Inferior parietal cortex (tissue), 1 donor: ENCODE measurements around the gene HOXC10.

Source experiments
- DNase-seq: peaks from one replicate; pipeline ENCODE4 v3.0.0-alpha.2; 2016; ENCODE audit errors: extremely low spot score

HOXC10 gene

GRCh38 chr12:54003625-54004024 lies 18.7 kb downstream of the HOXC10 start:
- no peak for DNase-seq

DNA sequence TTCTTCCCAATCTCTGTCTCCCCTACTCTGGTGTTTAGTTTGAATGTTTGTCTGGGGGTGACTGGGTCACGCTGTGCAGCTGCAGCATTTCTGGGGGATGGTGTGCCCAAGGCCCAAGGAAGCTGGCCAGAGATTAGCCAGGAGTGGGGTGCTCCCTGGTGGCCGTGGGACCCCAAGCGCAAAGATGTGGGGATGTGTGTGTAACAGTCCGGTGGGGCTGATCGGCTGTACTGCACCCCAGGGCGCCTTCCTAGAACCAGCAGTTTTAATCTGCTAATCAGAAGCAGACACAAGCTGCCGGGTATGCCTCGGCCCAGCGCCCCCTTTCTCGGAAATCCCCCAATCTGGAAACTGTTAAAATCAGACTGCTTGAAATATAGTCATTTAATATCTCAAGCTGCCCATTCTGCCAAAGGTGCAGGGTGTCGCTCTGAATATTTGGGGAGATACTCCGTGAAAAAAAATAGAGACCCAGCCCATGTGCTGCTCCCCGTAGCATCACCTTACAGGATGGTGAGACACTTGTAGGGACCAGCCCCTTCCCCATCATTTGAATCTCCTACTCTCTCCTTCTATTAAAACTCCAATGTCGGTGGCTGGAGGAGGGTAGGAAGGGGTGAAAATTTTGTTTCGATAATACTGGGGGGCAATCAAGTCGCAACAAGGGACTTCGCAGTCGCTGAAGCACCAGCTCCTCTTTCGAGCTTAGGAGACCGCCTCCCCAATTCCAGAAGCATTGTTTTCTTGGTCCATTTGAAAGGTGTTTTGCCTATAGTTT lies 19.3 kb downstream of the HOXC10 start:
- no peak for DNase-seq

GRCh38 chr12:54004841-54005530 lies 20.0 kb downstream of the HOXC10 start:
- no peak for DNase-seq

GRCh38 chr12:54005531-54005852 lies 20.5 kb downstream of the HOXC10 start:
- no peak for DNase-seq

GRCh38 chr12:54005853-54006558 lies 21.1 kb downstream of the HOXC10 start:
- peak; percentile 86 for DNase-seq

- no peak for DNase-seq
Observed at GRCh38 chr12:54006559-54007220, 21.7 kb downstream of the HOXC10 start.

- no peak for DNase-seq
Observed at GRCh38 chr12:54007538-54008259, 22.8 kb downstream of the HOXC10 start.

DNA sequence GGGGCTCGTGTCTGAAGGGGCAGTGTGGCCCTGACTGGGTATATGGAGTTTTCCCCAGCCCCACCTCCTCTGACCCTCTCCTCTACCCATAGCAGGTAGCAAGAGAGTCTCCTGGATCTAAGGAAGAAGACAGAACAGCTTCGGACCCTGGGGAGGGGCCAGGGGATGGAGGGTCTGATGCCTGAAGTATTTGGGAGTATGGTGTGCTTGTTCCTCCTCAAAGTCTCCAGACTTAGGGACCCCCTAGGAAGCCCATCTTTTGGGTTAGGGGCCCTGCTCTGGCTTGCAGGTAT lies 23.3 kb downstream of the HOXC10 start:
- DNase-seq: no peak

DNA sequence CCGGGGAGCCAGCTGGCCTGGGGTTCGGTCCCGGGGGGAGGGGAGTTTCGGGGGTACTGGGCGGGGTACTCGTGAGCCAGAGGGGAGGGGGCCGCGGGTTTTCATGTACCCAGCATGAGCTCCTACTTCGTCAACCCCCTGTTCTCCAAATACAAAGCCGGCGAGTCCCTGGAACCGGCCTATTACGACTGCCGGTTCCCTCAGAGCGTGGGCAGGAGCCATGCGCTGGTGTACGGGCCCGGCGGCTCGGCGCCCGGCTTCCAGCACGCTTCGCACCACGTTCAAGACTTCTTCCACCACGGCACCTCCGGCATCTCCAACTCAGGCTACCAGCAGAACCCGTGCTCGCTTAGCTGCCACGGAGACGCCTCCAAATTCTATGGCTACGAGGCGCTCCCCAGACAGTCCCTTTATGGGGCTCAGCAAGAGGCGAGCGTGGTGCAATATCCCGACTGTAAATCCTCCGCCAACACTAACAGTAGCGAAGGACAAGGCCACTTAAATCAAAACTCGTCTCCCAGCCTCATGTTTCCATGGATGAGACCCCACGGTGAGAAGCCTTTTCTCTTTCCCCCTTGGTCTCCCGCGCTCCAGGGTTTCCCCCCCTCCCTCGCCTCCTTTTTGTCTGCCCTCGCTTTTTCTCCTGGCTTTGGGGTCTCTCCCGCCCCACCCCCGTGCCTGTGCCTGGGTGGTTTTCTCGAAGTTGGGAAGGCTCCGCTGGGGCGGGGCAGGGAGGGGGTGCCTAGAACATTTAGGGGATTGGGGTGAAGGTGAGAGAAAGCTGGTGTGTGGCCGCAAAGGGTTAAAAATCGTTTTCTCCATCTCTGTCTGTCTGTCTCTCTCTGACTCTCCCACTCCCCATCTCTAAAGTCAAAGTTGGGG lies 24.5 kb downstream of the HOXC10 start:
- DNase-seq: no peak

- no peak for DNase-seq
Observed at GRCh38 chr12:54010053-54010971, 25.4 kb downstream of the HOXC10 start.

GRCh38 chr12:54010972-54011664 lies 26.2 kb downstream of the HOXC10 start:
- DNase-seq: no peak

DNA sequence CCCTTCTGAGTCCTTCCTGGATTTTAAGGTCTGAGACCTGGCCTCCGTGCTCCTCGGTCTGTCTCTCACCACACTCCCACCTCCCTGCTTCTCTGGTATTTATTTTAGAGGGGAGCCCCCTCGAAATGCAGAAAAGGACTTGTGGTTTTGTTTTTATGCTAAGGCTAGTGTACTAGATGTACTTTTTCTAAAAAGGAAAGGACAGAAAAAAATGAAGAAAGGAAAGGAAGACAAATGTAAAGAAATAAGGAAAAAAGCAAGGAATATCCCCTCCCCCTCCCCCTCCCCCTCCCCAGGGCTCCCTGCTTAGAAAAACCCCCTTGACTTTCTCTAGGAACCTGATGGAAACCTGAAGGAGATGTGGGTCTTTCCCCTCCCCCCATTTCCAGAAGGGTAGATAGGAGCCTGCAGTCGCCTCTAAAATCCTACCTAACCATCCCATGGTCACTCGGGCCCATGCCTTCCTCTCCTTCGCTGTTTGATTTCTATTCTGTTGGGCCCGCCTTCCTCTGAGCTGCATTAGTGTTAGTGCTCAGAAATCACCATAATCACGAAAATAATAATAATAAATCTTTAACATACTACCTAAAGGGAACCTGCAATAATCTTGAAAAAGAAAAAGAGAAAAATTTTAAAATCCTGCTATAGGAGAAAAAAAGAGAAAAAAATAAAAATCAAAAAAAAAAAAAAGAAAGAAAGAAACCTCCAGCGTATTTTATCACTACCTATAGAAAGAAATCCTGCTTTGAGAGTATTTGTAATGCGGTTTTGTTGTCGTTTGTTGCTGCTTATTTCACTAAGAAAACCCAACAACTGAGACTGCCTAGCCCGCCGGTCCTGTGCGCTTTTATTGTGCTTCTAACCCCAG lies 27.0 kb downstream of the HOXC10 start:
- no peak for DNase-seq

DNA sequence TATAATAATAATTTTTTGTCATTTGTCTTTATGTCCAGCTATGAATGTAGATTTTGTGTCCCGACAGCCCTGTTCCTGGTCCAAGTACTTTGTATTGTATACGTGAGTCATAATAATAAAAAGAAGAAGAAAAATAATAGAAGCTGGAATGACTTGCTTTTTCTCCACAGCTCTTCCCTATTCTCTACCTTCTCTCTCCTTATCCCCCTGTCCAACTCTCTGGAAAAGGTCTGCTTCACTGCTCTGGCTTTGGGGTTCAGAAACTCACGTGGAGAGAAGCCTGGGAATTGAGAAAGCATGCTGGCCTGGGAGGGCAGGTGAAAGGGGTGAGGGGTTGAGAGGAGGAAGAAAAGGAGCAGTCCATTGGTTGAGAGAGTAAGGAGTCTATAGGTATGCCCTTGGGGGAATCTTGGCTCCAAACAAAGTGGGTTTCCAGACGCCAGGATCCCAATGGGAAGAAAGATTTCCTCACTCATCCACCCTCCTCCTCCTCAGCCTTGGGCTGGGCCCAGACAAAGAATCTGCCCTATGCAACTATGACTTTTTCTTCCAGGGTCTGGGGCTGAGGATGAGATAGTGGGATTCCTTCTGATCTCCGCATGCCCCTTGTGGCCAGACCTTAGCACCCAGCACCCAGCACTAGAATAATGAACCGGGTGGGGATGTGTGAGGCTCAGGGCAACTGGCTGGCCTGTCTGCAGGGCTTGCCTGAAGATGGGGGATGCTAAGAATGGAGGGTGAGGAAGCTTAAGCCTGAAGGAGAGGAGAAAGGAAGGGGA lies 27.9 kb downstream of the HOXC10 start:
- DNase-seq: no peak

DNA sequence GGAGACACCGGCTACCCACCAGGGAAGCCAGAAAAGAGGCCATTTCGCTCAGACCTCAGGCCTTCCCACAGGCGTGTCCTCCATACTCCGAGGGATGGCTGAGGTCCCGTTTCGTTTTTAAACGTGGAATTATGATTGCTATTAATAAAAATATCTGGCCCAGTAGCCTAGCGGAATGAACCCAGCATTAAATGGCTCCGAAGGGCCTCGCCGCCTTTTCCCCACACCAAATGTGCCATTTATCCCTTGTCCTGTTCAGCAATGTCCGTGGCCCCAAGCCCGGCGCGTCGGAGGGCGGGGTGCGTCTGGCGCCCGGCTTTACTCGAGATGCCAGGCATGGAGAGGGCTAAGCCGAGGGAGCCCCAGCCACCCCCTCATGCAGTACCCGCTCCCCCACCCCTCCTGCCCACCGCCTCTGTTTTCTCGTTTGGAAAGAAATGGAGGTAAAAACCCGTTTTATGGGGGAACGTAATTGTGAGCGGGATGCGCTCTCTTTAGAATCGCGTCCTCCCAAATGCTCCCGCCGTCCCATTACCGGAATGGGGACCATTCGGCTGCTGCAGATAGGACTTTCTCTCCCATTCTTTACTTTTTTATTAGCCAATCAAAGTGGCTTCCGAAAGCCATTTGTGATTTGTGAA lies 29.6 kb downstream of the HOXC10 start:
- no peak for DNase-seq

- no peak for DNase-seq
Observed at GRCh38 chr12:54015018-54015931, 30.3 kb downstream of the HOXC10 start.

DNA sequence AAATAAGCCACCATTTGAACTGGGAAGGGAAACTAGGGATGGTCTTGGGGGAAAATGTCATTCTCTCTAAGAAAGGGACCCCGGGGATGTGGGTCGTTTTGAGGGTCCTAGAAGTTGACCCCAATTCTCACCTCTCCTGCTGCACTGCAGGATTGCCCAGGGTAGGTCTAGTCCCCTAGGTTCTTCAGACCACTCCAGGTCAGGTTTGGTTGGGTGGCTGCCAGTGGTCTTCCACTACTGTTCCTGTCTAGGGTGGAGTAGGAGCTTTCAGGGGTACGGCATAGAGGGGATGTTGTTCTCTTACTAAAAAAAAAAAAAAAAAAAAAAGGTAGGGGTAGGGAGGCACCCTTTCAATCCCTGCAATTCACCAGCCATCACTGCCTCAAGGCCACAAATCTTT lies 31.1 kb downstream of the HOXC10 start:
- DNase-seq: no peak
